Stimulated activated CD4-positive, alpha-beta T cell treated with anti-CD3 and anti-CD28 coated beads, TNF-alpha, amount 100 ng/mL, for 24 hours (primary cell): ENCODE results near the gene BMP8A.
"Not testable (repeated sequence)": the region's sequence is repeated elsewhere in the genome, so short reads cannot be mapped to it uniquely, and the experiment has no call there.

ENCODE experiments used
- DNase-seq, 3 experiments: peaks; one replicate each; pipeline ENCODE4 v3.0.0-alpha.2; 2020; ENCODE audit warnings: low read depth in 3 of 3

Gene BMP8A

GRCh38 chr1:39491146-39491921 is at the start of gene BMP8A:
Gene BMP8A, plus strand, starts transcription at chr1:39491636. Its CDS starts 356 bp downstream, at chr1:39491992.
- peak; percentile 37 to 61 (median 50) for DNase-seq

DNA sequence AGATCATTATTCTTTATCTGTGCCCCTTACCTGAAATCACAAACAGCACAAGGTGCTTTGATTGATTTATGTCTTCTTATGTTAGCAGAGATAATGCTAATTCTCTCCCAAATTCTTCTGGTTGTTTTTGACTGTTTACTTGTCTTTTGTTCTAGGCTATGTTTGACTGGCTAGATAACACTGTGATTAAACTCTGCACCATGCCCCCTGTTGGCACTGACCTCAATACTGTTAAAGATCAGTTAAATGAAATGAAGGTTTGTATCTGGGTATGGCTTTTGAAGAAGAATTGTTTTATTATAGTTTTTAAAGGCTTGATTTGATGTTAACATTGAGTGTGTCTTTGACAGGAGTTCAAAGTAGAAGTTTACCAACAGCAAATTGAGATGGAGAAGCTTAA is 49.6 kb upstream of the BMP8A start:
- DNase-seq: no peak

GRCh38 chr1:39445573-39445972 is 45.9 kb upstream of the BMP8A start:
- DNase-seq: no peak

DNA sequence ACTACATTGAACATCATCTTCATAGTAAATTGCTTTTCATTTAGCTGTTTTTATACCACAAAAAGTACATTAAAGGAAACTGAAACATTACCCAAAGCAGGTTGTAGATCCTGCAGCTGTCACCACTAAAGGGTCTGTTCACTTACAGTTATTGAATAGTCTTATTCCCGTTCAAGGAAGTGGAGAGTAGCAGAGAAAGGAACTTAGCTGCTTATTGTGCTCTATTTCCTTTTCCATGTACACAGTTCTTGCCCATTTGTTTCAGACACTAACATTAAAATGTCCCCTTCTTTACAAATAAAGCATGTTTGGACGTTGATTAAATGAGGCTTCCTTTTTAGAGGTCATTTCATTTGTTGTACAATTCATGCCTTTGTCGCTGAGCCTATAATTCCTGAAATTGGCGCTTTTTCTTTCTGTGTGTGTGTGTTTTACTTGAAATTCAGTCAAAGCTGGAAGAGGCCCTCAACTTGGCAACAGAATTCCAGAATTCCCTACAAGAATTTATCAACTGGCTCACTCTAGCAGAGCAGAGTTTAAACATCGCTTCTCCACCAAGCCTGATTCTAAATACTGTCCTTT is 44.4 kb upstream of the BMP8A start:
- DNase-seq: no peak

GRCh38 chr1:39450041-39450440 is 41.4 kb upstream of the BMP8A start:
- not testable (repeated sequence) for DNase-seq

- no peak for DNase-seq
These were observed 40.4 kb upstream of the BMP8A start for GRCh38 chr1:39450956-39451606.

- no peak for DNase-seq
These were observed 39.4 kb upstream of the BMP8A start for GRCh38 chr1:39452081-39452480.

DNA sequence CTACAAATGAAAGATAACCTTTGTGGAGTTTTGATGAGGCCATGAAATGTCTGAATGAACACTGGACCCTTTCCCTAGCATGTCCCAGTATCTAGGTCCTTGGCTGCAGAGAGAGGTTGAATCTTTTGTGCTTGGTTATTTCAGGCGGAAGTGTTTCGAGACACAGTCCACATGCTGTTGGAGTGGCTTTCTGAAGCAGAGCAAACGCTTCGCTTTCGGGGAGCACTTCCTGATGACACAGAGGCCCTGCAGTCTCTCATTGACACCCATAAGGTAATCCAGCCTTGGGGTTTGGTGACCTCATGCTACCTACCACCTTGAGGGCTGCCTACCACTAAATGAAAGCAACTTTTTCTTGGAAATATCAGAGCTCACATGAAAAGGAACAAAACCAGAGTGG is 38.9 kb upstream of the BMP8A start:
- DNase-seq: no peak

- no peak for DNase-seq
These were observed 37.8 kb upstream of the BMP8A start for GRCh38 chr1:39453603-39454002.

- no peak for DNase-seq
These were observed 32.4 kb upstream of the BMP8A start for GRCh38 chr1:39458991-39459390.

DNA sequence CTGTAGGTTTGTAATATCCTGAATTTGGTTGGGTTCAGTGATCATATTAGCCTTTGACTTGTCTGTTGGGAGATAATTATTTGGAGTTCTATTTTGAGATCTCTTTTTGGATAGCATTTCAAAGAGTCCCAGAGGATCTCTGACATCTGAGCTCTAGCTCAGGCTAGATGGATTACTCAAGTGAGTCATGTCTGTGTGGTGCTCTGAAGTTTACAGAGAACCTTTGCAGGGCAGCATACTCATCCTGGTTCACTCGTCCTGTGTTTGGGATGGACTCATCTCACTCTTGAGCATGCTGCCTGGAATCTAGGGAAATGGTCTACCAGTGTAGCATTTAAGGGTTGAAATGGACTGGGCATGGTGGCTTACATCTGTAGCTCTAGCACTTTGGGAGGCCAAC is 29.4 kb upstream of the BMP8A start:
- DNase-seq: no peak

DNA sequence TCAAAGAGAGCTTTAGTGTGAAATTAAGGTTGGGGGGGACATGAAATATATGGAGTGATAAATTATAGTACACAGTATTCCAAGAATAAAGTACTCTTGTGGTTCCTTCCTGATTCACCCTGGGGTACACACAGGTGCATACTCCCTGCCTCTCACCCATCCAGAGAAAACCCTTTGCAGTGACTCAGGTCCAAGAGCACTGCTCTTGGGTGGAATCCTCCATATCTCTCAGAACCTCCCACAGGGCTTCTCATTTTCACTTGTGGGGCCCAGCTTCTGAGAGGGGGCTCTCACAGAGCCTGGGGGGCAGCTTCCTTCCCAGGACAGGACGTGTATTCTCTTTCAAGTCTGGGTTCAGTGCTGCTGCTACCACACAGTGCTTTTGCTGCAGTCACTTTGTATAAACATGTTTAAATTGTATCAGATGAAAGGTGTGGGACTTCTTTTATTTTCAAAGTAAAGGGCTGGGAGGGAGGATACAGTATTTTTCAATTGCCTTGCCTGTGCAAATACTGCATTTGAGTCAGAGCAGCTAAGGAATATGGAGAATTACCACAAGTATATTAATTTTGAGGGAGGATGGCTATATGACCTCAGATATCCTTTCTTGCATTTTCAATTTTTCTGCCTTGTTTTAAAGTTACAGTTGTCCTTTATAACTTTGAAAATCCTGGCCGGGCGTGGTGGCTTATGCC is 24.9 kb upstream of the BMP8A start:
- no peak for DNase-seq

DNA sequence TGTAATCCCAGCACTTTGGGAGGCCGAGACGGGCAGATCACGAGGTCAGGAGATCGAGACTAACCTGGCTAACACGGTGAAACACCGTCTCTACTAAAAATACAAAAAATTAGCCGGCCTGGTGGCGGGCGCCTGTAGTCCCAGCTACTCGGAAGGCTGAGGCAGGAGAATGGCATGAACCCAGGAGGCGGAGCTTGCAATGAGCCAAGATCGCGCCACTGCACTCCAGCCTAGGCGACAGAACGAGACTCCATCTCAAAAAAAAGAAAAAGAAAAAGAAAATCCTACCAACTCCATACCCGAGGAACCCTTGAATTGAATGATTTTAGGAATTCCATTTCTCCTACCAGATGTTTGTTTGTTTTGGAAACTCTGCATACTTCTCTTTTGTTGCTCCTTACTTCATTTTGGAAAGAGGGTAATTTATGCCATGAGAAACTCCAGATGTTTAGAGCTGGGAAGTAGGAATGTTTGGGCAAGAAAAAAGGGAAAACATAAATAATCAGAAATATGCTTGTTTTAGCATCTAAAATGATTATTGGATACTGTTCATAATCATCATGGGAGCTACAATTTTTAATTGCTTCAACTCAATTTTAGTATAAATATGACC is 24.2 kb upstream of the BMP8A start:
- DNase-seq: not testable (repeated sequence)

DNA sequence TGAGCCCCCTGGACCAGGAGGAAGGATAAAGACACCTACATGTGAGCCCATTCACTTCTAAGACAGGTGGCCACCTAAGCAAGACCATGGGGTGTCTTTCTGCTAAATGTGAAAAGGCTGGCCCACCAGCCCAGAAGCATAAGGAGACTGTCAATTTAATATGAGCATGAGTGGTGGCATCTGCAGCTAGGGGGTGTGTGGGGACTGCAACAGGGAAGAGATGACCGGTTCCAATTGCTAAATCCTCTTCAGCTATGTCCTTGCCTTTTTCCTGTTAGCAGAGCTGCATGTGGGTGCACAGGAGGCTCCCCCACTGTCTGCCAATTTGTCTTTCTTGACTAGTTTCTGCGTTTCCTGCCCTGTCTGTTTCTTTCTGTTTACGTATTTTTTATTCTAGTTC is 22.3 kb upstream of the BMP8A start:
- no peak for DNase-seq

DNA sequence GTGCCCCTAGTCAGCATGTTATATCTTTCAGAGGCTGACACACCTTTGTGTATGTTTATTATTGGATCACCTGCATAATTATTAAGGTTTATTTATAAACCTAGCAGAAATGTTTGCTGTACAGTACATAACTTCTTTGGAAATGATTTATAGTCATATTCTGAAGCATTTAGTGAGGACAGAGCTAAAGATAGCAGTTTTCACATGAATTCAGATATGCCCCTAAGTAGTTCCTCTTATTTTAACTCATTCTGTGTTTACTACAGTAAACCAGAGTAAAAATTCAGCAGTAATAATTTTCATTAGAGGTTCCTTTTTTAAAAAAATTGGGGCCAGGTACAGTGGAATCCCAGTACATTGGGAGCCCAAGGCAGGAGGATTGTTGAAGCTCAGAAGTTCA is 21.4 kb upstream of the BMP8A start:
- DNase-seq: no peak

DNA sequence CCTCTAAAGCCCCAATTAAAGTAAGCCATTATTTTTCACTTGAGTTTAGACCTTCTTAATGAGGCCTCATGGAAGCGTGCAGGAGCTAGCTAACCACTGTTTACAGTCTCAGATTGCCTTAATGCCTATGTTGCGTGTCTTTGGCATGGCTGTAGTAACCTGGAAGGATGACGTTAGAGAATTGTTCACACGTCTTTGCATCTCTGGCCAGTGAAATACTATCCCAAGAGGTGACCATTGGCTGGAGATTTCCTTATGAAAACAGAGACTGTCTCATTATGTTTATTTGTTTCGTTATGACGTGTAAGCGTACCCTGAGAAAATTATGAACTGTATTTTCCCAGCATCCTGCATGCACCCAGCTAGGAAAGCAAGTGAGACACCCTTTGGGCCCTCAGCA is 18.6 kb upstream of the BMP8A start:
- DNase-seq: no peak

DNA sequence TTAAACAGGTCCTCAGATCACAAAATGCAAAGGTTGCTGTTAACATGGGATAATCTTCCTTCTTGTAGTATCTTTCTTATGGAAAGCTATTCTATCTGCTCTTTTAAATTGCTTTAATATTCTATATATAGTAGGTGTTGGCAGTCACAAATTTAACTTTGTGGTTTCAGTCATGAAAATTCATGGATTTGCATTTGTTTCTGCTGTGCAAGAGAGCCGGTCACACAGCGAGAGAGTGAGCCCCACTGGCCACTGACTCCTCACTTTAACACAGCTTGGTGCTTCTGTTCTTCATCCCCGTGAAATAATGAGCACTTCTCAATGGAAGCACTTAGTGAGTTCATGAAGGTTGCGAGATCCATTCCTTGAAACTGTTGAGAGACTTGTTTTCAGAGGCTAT is 18.1 kb upstream of the BMP8A start:
- DNase-seq: no peak

- DNase-seq: no peak
These were observed 16.6 kb upstream of the BMP8A start for GRCh38 chr1:39474810-39475209.

GRCh38 chr1:39475551-39475950 is 15.9 kb upstream of the BMP8A start:
- not testable (repeated sequence) for DNase-seq

DNA sequence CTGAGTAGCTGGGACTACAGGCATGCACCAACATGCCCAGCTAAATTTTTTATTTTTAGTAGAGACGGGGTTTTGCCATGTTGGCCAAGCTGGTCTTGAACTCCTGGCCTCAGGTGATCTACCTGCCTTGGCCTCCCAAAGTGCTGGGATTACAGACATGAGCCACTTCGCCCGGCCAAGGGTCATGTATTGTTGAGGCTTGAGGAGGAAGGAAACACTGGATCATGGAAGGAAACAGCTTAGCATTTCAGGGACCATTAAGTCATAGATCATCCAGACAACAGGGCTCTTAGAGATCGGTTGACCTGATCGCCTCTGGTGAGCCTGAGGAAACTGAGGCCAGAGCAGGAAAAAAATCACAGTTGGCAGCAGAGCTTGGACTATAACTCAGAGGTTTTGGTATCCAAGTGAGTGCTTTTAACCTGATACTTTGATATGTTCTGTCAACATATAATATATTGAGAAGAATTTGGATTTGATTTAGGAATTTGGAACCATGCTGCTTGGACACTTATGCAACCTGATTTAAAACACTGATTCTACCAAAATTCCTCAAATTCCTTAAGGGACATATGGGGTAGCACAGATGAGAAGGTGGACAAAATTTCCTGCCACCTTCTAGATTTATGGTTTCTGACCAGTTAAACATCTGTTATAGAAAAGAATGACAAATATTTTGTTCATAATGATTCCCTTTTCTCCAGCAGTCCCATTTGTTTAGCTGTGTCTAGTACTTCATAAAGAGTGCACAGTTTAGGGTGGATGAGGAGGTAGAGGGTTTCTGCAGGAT is 13.1 kb upstream of the BMP8A start:
- DNase-seq: no peak

DNA sequence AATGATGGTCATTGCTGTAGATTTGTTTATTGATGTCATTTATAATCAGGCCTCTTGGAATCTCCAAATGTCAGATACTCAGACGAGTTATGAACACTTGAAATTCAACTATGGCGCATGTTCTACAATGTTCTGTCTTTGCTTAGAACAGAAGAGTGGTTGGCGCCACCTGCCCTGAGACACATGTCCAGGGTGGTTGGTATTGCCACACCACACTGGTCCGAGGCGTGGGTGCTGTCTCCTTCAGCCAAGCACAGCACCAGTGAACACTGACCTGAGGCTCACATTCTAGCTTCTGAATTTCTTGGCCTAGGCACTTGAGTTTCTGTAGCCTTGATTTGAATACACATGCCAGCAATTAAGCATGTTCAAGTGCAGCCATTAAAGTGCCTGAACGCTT is 10.1 kb upstream of the BMP8A start:
- no peak for DNase-seq
